Measurements from ENCODE around the gene TNNT3. TPM values are rescaled to one million over a fixed set of nuclear protein-coding genes. Genes with fewer than 3 reads are reported as not detected.

TNNT3 gene
- total RNA-seq, 1 donor from 2014 or later, result 10.1 TPM

DNA sequence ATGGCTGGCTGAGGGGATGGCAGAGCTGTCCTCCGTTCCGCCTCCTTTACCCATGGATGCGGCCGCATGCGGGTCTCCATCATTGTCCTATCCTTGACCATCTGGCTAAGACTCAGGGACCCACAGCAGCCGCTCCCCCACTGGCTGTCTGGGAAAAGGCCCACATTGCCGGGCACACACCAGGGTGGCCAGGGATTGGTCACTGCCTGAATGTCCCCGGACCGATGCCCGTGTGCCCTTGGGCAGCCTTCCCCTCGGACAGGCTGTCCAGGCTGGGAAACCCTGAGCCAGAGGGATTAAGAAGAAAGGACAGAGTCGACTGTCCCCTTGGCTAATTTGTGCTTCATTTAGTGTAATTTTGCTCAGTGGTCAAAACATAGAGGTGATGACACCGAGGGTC lies 55.7 kb downstream of the TNNT3 start:
- TF ChIP-seq, protein P1, sequence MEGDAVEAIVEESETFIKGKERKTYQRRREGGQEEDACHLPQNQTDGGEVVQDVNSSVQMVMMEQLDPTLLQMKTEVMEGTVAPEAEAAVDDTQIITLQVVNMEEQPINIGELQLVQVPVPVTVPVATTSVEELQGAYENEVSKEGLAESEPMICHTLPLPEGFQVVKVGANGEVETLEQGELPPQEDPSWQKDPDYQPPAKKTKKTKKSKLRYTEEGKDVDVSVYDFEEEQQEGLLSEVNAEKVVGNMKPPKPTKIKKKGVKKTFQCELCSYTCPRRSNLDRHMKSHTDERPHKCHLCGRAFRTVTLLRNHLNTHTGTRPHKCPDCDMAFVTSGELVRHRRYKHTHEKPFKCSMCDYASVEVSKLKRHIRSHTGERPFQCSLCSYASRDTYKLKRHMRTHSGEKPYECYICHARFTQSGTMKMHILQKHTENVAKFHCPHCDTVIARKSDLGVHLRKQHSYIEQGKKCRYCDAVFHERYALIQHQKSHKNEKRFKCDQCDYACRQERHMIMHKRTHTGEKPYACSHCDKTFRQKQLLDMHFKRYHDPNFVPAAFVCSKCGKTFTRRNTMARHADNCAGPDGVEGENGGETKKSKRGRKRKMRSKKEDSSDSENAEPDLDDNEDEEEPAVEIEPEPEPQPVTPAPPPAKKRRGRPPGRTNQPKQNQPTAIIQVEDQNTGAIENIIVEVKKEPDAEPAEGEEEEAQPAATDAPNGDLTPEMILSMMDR (IDR thresholded peaks at IDR 0.05), result no peak
- H3K27ac ChIP-seq, result no peak overlapping the region

DNA sequence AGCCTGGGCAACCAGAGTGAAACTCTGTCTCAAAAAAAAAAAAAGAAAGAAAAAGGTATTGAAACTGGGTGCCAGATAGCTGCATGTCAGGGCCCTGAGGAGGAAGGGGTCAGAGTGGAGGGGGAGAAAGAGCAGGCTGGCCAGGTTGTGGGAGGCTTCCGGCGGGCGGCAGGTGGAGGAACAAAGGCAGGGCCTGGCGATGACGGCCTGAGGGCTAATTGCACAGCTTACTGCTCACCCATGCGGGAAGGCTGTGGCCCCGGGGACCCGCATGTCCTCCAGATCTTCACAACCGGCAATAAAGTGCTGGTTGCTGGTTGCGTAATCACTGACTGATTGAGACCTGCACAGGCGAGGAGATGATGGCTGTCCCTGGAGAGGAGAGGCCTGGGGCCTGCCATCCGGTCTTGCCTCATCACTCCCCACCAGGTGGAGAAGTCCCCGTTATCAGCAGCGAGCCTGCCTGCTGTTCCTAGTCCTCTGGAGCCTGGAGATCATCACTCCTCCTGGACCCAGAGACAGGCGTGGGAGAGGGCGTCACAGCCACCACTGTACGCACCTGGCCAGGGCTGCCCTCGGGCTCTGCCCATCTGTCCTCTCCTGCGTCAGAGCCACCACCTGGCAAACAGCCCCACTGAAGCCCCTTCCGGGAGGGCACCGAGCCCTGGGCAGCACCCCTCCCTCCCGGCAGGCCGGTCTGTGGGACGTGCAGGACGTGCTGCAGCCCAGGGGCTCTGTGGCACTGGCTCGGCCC lies 59.4 kb downstream of the TNNT3 start:
- H3K36me3 ChIP-seq, result no peaks in the 10 kb centered on the region
- H3K4me1 ChIP-seq, result no peaks in the 10 kb centered on the region
- TF ChIP-seq, protein P1 (IDR thresholded peaks at IDR 0.05), result no peak
- no peak overlapping the region for H3K27ac ChIP-seq
- H3K4me3 ChIP-seq, result no peak overlapping the region
- H3K27me3 ChIP-seq, result no peaks in the 10 kb centered on the region
- H3K9me3 ChIP-seq, result no peaks in the 10 kb centered on the region
- intact Hi-C loops (cut with DNase I), result no loop called here
- no peak for DNase-seq (ENCODE audit: low spot score in 2 of 2)

More for the DNA sequence above, 55.7 kb downstream of the TNNT3 start:
- H3K9me3 ChIP-seq, result no peaks in the 10 kb centered on the region
- intact Hi-C loops (cut with DNase I), result no loop called here
- no peaks in the 10 kb centered on the region for H3K27me3 ChIP-seq
- no peaks in the 10 kb centered on the region for H3K36me3 ChIP-seq
- no peaks in the 10 kb centered on the region for H3K4me1 ChIP-seq
- no peak for DNase-seq (ENCODE audit: low spot score in 2 of 2)
- H3K4me3 ChIP-seq, result no peak overlapping the region

- H3K36me3 ChIP-seq, result no peaks in the 10 kb centered on the region
- intact Hi-C loops (cut with DNase I), result no loop called here
- H3K27me3 ChIP-seq, result no peaks in the 10 kb centered on the region
- TF ChIP-seq, protein P1 (IDR thresholded peaks at IDR 0.05), result no peak
- H3K4me3 ChIP-seq, result no peak overlapping the region
- no peaks in the 10 kb centered on the region for H3K4me1 ChIP-seq
- H3K27ac ChIP-seq, result no peak overlapping the region
- H3K9me3 ChIP-seq, result no peaks in the 10 kb centered on the region
- no peak for DNase-seq (ENCODE audit: low spot score in 2 of 2)
These were observed 60.1 kb downstream of the TNNT3 start for GRCh38 chr11:1979607-1980006.

DNA sequence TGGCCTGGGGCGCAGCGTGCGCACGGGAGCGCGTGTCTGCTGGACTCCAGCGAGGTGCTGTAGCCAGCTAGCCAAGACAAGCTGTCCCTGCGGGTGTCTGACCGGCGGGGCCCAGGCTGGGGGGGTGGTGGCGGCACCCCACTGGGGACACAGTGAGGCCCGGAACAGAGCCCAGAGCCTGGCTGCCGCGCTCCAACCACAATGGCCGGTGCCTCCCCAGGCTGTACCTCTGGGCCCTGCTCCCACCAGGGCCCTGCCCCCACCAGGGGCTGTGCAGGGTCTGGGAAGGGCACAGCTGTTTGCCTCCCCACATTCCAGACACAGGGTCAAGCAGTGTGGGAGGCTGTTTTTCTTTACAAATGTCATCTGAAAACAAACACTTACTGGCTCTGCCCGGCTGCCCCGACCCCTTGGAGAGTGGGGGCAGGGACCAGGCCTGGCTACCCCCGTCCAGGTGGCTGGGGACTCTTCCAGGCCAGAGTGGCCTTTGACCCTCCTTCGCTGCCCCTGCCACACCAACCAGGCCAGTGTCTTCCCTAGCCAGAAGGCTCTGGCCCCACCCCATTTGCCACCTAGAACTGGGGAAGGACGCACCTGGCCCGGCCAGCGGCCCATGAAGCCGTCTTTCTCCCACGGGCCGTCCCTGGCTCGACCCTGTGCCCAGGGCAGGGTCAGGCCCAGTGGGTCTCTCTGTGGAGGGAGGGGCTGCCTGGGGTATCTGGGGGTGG lies 63.5 kb downstream of the TNNT3 start:
- no peaks in the 10 kb centered on the region for H3K27me3 ChIP-seq

GRCh38 chr11:1983601-1983961 lies 64.1 kb downstream of the TNNT3 start:
- intact Hi-C loops (cut with DNase I), result no loop called here
- no peaks in the 10 kb centered on the region for H3K9me3 ChIP-seq
- TF ChIP-seq, protein P1 (IDR thresholded peaks at IDR 0.05), result no peak
- H3K27ac ChIP-seq, result no peak overlapping the region
- no peak for DNase-seq (ENCODE audit: low spot score in 2 of 2)
- no peak overlapping the region for H3K4me3 ChIP-seq
- no peaks in the 10 kb centered on the region for H3K36me3 ChIP-seq
- H3K27me3 ChIP-seq, result no peaks in the 10 kb centered on the region
- no peaks in the 10 kb centered on the region for H3K4me1 ChIP-seq

More for the DNA sequence above, 63.5 kb downstream of the TNNT3 start:
- Histone ChIP-seq H3K4me3 (no peak overlapping the region), H3K4me1 (no peaks in the 10 kb centered on the region), H3K36me3 (no peaks in the 10 kb centered on the region), H3K27ac (no peak overlapping the region), H3K9me3 (no peaks in the 10 kb centered on the region)
- no peak for DNase-seq (ENCODE audit: low spot score in 2 of 2)
- TF ChIP-seq, protein P1 (IDR thresholded peaks at IDR 0.05), result no peak
- intact Hi-C loops (cut with DNase I), result no loop called here
